ENCODE data around the gene ZCCHC13. TPM values are rescaled to one million over a fixed set of nuclear protein-coding genes. Genes with fewer than 3 reads are reported as not detected.
"Not testable (repeated sequence)": the region's sequence is repeated elsewhere in the genome, so short reads cannot be mapped to it uniquely, and the experiment has no call there.

Gene ZCCHC13
- not detected in 2 replicates for polyA plus RNA-seq (2013)

GRCh38 chrX:74304016-74304415, at the start of gene ZCCHC13:
Gene ZCCHC13 (plus strand): TSS chrX:74304180. CDS start chrX:74304267, 87 bp downstream.
- no CpG with 5 or more reads among the region's 20 CpGs for WGBS (ENCODE audit: extremely low coverage, insufficient coverage, insufficient read length)

GRCh38 chrX:74258111-74258510, 45.9 kb upstream of the ZCCHC13 start:
- not testable (repeated sequence) for H3K79me1 ChIP-seq (ENCODE audit: low read length); H2BK5ac ChIP-seq (ENCODE audit: low read depth, low read length, poor library complexity); H3K27ac ChIP-seq (ENCODE audit: low read depth, low read length); H3K4me3 ChIP-seq (ENCODE audit: low read depth, low read length); H4K91ac ChIP-seq (ENCODE audit: low read depth, low read length); H3K9me3 ChIP-seq (ENCODE audit: insufficient read depth, low read depth, low read length); DNase-seq; H4K8ac ChIP-seq (ENCODE audit: low read depth, low read length); H2BK120ac ChIP-seq (ENCODE audit: insufficient read depth, low read length, poor library complexity); H3K9ac ChIP-seq (ENCODE audit: low read length); H3K27me3 ChIP-seq (ENCODE audit: insufficient read depth, low read length); H2BK12ac ChIP-seq (ENCODE audit: low read length); H2AK5ac ChIP-seq (ENCODE audit: low read length); H3K4ac ChIP-seq (ENCODE audit: low read depth, low read length); H4K12ac ChIP-seq (ENCODE audit: low read depth, low read length); H2AFZ ChIP-seq (ENCODE audit: insufficient read depth, low read length, poor library complexity); H3K79me2 ChIP-seq (ENCODE audit: control insufficient read depth, insufficient read depth, low read length, poor library complexity); H3K23ac ChIP-seq (ENCODE audit: low read length); H3K4me1 ChIP-seq (ENCODE audit: control insufficient read depth in 1 of 2, insufficient read depth in 2 of 2, low read length in 2 of 2); H3K4me2 ChIP-seq (ENCODE audit: low read length); H3K18ac ChIP-seq (ENCODE audit: low read length); H3K14ac ChIP-seq (ENCODE audit: low read length)
- WGBS (ENCODE audit: extremely low coverage, insufficient coverage, insufficient read length) = no CpG with 5 or more reads among the region's 1 CpG
- peaks cover 12 to 30% of the 10 kb centered on the region in 2 experiments for H3K36me3 ChIP-seq (ENCODE audit: control insufficient read depth in 1 of 2, insufficient read depth in 2 of 2, low read length in 2 of 2)

More at GRCh38 chrX:74304016-74304415, at the start of gene ZCCHC13:
- Histone ChIP-seq H3K9me3 (ENCODE audit: insufficient read depth, low read depth, low read length) (no peaks in the 10 kb centered on the region), H3K14ac (ENCODE audit: low read length) (no peak within 1 kb of the TSS), H3K23ac (ENCODE audit: low read length) (no peak within 1 kb of the TSS), H4K8ac (ENCODE audit: low read depth, low read length) (no peak within 1 kb of the TSS), H3K79me1 (ENCODE audit: low read length) (no peaks in the 10 kb centered on the region), H3K27me3 (ENCODE audit: insufficient read depth, low read length) (no peaks in the 10 kb centered on the region), H2BK120ac (ENCODE audit: insufficient read depth, low read length, poor library complexity) (no peak within 1 kb of the TSS), H3K4me1 (ENCODE audit: control insufficient read depth in 1 of 2, insufficient read depth in 2 of 2, low read length in 2 of 2) (no peaks in the 10 kb centered on the region), H3K4me2 (ENCODE audit: low read length) (no peak within 1 kb of the TSS), H3K79me2 (ENCODE audit: control insufficient read depth, insufficient read depth, low read length, poor library complexity) (no peaks in the 10 kb centered on the region), H4K91ac (ENCODE audit: low read depth, low read length) (no peak within 1 kb of the TSS), H2AK5ac (ENCODE audit: low read length) (no peak within 1 kb of the TSS), H3K9ac (ENCODE audit: low read length) (no peak within 1 kb of the TSS), H2BK5ac (ENCODE audit: low read depth, low read length, poor library complexity) (no peak within 1 kb of the TSS), H2AFZ (ENCODE audit: insufficient read depth, low read length, poor library complexity) (no peak within 1 kb of the TSS), H3K4ac (ENCODE audit: low read depth, low read length) (no peak within 1 kb of the TSS), H3K18ac (ENCODE audit: low read length) (no peak within 1 kb of the TSS), H3K27ac (ENCODE audit: low read depth, low read length) (no peak within 1 kb of the TSS), H2BK12ac (ENCODE audit: low read length) (no peak within 1 kb of the TSS), H4K12ac (ENCODE audit: low read depth, low read length) (no peak within 1 kb of the TSS), H3K36me3 (ENCODE audit: control insufficient read depth in 1 of 2, insufficient read depth in 2 of 2, low read length in 2 of 2) (no peaks in the 10 kb centered on the region), H3K4me3 (ENCODE audit: low read depth, low read length) (no peak within 1 kb of the TSS)
- no peak for DNase-seq

GRCh38 chrX:74259885-74260491, 44.0 kb upstream of the ZCCHC13 start:
- Histone ChIP-seq H4K12ac (ENCODE audit: low read depth, low read length) (no peak overlapping the region), H3K4me1 (ENCODE audit: control insufficient read depth in 1 of 2, insufficient read depth in 2 of 2, low read length in 2 of 2) (no peaks in the 10 kb centered on the region), H3K9ac (ENCODE audit: low read length) (no peak overlapping the region), H3K36me3 (ENCODE audit: control insufficient read depth in 1 of 2, insufficient read depth in 2 of 2, low read length in 2 of 2) (peaks cover 10 to 25% of the 10 kb centered on the region in 2 experiments), H3K27me3 (ENCODE audit: insufficient read depth, low read length) (no peaks in the 10 kb centered on the region), H3K14ac (ENCODE audit: low read length) (no peak overlapping the region), H3K9me3 (ENCODE audit: insufficient read depth, low read depth, low read length) (no peaks in the 10 kb centered on the region), H3K79me2 (ENCODE audit: control insufficient read depth, insufficient read depth, low read length, poor library complexity) (no peaks in the 10 kb centered on the region), H4K8ac (ENCODE audit: low read depth, low read length) (no peak overlapping the region), H3K4me2 (ENCODE audit: low read length) (no peak overlapping the region), H2AFZ (ENCODE audit: insufficient read depth, low read length, poor library complexity) (no peak overlapping the region), H3K4me3 (ENCODE audit: low read depth, low read length) (no peak overlapping the region), H3K79me1 (ENCODE audit: low read length) (no peaks in the 10 kb centered on the region), H4K91ac (ENCODE audit: low read depth, low read length) (no peak overlapping the region), H3K27ac (ENCODE audit: low read depth, low read length) (no peak overlapping the region), H3K18ac (ENCODE audit: low read length) (no peak overlapping the region), H2BK5ac (ENCODE audit: low read depth, low read length, poor library complexity) (no peak overlapping the region), H3K4ac (ENCODE audit: low read depth, low read length) (no peak overlapping the region), H2AK5ac (ENCODE audit: low read length) (no peak overlapping the region), H3K23ac (ENCODE audit: low read length) (no peak overlapping the region), H2BK12ac (ENCODE audit: low read length) (no peak overlapping the region), H2BK120ac (ENCODE audit: insufficient read depth, low read length, poor library complexity) (no peak overlapping the region)
- WGBS (ENCODE audit: extremely low coverage, insufficient coverage, insufficient read length) = no CpG with 5 or more reads among the region's 4 CpGs
- DNase-seq = no peak

- WGBS (ENCODE audit: extremely low coverage, insufficient coverage, insufficient read length) = no CpG with 5 or more reads among the region's 1 CpG
- peaks cover 14 to 20% of the 10 kb centered on the region in 2 experiments for H3K36me3 ChIP-seq (ENCODE audit: control insufficient read depth in 1 of 2, insufficient read depth in 2 of 2, low read length in 2 of 2)
- no peak overlapping the region for H3K27ac ChIP-seq (ENCODE audit: low read depth, low read length)
- H2AK5ac ChIP-seq (ENCODE audit: low read length) = no peak overlapping the region
- H3K79me2 ChIP-seq (ENCODE audit: control insufficient read depth, insufficient read depth, low read length, poor library complexity) = no peaks in the 10 kb centered on the region
- no peak overlapping the region for H3K9ac ChIP-seq (ENCODE audit: low read length)
- H3K4me3 ChIP-seq (ENCODE audit: low read depth, low read length) = no peak overlapping the region
- H3K4me2 ChIP-seq (ENCODE audit: low read length) = no peak overlapping the region
- H4K8ac ChIP-seq (ENCODE audit: low read depth, low read length) = no peak overlapping the region
- no peak overlapping the region for H2BK12ac ChIP-seq (ENCODE audit: low read length)
- no peak overlapping the region for H4K12ac ChIP-seq (ENCODE audit: low read depth, low read length)
- no peaks in the 10 kb centered on the region for H3K4me1 ChIP-seq (ENCODE audit: control insufficient read depth in 1 of 2, insufficient read depth in 2 of 2, low read length in 2 of 2)
- H2BK120ac ChIP-seq (ENCODE audit: insufficient read depth, low read length, poor library complexity) = no peak overlapping the region
- no peak overlapping the region for H3K18ac ChIP-seq (ENCODE audit: low read length)
- no peaks in the 10 kb centered on the region for H3K79me1 ChIP-seq (ENCODE audit: low read length)
- no peak overlapping the region for H2AFZ ChIP-seq (ENCODE audit: insufficient read depth, low read length, poor library complexity)
- no peak overlapping the region for H4K91ac ChIP-seq (ENCODE audit: low read depth, low read length)
- H3K9me3 ChIP-seq (ENCODE audit: insufficient read depth, low read depth, low read length) = no peaks in the 10 kb centered on the region
- no peak overlapping the region for H2BK5ac ChIP-seq (ENCODE audit: low read depth, low read length, poor library complexity)
- no peak overlapping the region for H3K14ac ChIP-seq (ENCODE audit: low read length)
- no peak overlapping the region for H3K4ac ChIP-seq (ENCODE audit: low read depth, low read length)
- H3K27me3 ChIP-seq (ENCODE audit: insufficient read depth, low read length) = no peaks in the 10 kb centered on the region
- DNase-seq = no peak
- H3K23ac ChIP-seq (ENCODE audit: low read length) = no peak overlapping the region
Measured at GRCh38 chrX:74262452-74263209, 41.3 kb upstream of the ZCCHC13 start.

Measured in trophoblast cell (in vitro differentiated cells and primary cell).